GM19397 (cell line): ENCODE data around the gene ERC1.
"Not testable (repeated sequence)": the region's sequence is repeated elsewhere in the genome, so short reads cannot be mapped to it uniquely, and the experiment has no call there.

ENCODE experiments used
- ATAC-seq: cut with Tn5 transposase; IDR thresholded peaks from one replicate; pipeline ENCODE4 v1.9.1; 2021; ENCODE audit warnings: mild to moderate bottlenecking, moderate library complexity; ENCODE audit not compliant: unreplicated experiment

The ERC1 gene

GRCh38 chr12:1310653-1311052 lies 319.6 kb downstream of the ERC1 start:
- no peak for ATAC-seq

- no peak for ATAC-seq
These were observed 320.1 kb downstream of the ERC1 start for GRCh38 chr12:1311145-1311544.

- ATAC-seq, result no peak
These were observed 322.9 kb downstream of the ERC1 start for GRCh38 chr12:1313906-1314305.

- no peak for ATAC-seq
These were observed 323.5 kb downstream of the ERC1 start for GRCh38 chr12:1314523-1314922.

DNA sequence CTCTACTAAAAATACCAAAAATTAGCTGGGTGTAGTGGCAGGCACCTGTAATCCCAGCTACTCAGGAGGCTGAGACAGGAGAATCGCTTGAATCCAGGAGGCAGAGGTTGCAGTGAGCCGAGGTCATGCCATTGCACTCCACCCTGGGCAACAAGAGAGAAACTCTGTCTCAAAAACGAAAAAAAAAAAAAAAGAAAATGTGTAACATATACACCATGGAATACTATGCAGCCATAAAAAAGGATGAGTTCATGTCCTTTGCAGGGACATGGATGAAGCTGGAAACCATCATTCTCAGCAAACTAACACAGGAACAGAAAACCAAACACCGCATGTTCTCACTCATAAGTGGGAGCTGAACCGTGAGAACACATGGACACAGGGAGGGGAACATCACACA lies 326.0 kb downstream of the ERC1 start:
- not testable (repeated sequence) for ATAC-seq

DNA sequence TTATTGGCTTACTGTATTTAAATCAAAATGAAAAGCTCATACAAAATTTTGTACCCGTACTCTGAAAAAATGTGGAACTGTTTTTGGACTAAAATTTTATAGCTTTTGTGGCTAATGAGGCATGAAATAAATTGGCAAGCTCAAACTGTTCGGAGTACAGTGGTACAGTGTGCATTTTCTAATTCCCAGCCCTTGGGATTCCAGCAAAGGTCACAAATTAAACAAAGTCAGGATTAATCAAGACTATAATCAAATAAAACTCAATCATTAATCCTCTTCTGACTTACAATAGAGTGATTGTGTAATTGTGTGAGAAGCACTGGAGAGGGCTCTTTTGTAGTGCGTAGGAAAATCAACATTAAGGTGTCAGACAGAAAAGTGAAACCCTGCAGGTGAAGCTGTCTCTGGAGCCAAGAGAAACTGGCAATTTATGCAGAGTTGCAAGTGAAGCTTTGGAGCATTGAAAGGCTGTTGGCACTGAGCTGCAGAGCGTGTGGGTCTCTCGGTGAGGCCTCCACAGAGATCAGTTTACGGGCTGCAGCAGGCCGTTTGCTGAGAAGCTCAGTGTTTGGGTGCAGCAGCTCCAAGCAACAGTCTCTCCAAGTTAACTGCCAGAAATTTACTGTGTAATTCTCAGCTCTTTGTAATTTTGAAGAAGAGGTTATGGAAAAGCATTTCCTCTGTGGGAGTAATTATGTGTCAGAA lies 327.5 kb downstream of the ERC1 start:
- ATAC-seq, result no peak

DNA sequence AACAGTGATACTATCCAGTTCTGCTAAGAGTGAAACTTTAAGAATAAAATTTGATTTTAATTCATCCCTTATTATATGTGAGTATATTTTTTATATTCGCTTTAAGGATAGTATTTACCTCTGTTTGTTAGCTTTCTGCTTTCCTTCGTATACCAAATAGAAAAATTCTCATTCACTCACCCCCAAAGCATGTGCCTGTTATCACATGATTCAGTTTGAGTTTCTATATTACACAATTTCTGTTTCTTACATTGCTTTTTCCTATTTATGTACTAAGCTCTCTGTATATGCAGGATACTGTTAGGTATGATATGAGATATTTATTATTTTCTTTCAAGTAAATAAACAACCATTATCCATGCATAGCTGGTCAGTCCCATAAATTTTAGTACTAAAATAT lies 328.2 kb downstream of the ERC1 start:
- ATAC-seq, result no peak

DNA sequence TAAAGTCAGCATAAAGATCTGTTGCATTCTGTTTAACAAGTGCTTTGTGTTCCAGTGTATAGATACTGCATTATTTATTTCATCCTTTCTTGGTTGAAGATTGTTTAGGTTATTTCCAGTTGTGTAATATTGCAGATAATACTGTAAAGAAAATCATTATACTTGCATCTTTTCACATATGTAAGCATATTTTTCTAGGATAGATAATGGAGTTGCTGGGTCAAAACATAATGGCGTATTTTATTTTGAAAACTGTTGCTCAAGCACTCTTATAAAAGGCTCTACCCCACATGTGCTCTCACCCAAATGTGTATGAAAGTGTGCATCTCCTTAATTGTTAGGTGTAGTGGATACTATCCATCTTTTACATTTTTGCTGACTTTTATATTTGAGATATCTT lies 329.0 kb downstream of the ERC1 start:
- ATAC-seq, result no peak

DNA sequence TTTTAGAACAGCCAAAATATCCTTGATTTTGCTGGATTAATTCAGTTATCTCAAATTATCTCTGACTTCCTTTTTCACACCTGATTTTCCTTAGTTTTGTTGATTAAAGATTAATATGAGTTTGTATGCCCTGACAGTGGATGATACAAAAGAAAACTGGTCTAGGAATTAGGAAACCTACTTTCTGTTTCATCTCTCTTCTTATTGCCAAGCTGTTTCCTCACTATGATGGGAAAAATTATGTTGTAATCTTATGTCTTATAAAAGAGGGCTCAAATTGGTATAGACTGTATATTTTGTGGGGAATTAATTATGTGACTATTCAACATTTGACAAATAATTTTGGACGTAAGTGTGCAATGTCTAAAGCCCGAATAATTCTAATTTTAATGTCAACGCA lies 331.8 kb downstream of the ERC1 start:
- no peak for ATAC-seq

- ATAC-seq, result no peak
These were observed 333.1 kb downstream of the ERC1 start for GRCh38 chr12:1324099-1324498.

- no peak for ATAC-seq
These were observed 333.9 kb downstream of the ERC1 start for GRCh38 chr12:1324910-1325309.

- ATAC-seq, result no peak
These were observed 334.6 kb downstream of the ERC1 start for GRCh38 chr12:1325666-1326065.

GRCh38 chr12:1326258-1326657 lies 335.2 kb downstream of the ERC1 start:
- no peak for ATAC-seq

DNA sequence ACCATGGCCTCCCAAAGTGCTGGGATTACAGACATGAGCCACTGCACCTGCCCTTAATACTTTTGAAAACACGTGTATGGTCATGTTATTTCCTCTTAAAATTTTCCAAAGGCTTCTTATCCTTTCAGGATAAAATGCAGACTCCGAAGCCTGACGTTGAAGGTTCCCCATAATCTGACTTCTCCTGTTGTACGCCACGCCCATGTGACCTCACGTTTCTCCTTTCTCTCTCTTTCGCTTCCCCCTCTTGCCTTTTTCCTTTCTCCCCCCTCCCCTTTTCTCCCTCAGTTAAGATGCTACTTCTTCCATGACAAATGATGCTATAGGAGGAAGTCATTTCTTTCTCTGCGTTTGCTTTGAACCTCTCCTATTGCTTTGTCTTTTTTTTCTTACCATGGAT lies 337.4 kb downstream of the ERC1 start:
- no peak for ATAC-seq

GRCh38 chr12:1329784-1330476 lies 338.9 kb downstream of the ERC1 start:
- ATAC-seq, result no peak

- no peak for ATAC-seq
These were observed 339.4 kb downstream of the ERC1 start for GRCh38 chr12:1330477-1330827.

- no peak for ATAC-seq
These were observed 341.3 kb downstream of the ERC1 start for GRCh38 chr12:1332327-1332726.

GRCh38 chr12:1338483-1339177 lies 347.6 kb downstream of the ERC1 start:
- no peak for ATAC-seq

DNA sequence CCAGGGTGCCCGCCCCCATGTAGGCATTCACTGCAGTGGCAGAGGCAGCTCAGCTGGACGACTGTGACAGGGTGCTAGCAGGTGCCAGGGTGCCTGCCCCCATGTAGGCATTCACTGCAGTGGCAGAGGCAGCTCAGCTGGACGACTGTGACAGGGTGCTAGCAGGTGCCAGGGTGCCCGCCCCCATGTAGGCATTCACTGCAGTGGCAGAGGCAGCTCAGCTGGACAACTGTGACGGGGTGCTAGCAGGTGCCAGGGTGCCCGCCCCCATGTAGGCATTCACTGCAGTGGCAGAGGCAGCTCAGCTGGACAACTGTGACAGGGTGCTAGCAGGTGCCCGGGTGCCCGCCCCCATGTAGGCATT lies 348.1 kb downstream of the ERC1 start:
- not testable (repeated sequence) for ATAC-seq

DNA sequence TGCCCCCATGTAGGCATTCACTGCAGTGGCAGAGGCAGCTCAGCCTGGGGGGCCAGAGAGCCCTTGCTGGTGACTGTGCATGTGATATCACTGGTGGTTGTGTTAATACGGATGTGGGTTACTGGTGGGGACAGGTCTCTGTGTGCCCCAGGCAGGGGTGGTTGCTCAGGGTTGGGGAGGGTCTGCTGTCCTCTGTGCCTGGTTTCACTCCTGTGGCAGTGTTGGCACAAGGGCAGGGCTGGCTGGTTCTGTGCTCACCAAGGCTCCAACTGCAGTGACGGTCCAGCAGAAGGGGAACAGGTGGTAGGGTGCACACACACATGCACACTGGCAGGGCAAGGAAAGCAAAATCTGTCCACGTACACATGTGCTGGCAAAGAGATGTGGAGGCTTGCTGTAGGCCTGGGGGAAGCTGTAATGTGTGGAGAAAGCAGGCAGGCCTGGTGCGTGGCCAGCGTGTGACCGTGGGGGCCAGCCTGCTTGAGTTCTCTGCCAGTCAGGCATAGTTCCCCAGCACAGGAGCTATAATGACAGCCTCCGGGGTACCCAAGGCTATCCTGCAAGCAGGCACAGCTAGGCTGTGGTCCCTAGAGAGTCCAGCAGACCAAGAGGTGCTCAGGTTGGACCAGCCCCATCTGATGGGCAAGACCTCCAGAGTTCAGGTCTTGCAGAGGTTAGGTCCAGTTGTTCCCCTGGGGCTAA lies 348.7 kb downstream of the ERC1 start:
- ATAC-seq, result no peak

DNA sequence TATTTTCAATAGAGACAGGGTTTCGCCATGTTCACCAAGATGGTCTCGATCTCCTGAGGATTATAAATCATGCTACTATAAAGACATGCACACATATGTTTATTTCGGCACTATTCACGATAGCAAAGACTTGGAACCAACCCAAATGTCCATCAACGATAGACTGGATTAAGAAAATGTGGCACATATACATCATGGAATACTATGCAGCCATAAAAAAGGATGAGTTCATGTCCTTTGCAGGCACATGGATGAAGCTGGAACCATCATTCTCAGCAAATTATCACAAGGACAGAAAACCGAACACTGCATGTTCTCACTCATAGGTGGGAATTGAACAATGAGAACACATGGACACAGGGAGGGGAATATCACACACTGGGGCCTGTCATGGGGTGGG lies 350.2 kb downstream of the ERC1 start:
- not testable (repeated sequence) for ATAC-seq

- ATAC-seq, result no peak
These were observed 352.4 kb downstream of the ERC1 start for GRCh38 chr12:1343422-1343821.
